Adipocyte (in vitro differentiated cells): ENCODE results near the gene PGC.
A peak's percentile ranks its signal among the peaks of the same experiment; 100 is the strongest.

ENCODE experiments used
- DNase-seq: peaks from one replicate; pipeline ENCODE4 v3.0.0-alpha.2; 2015; ENCODE audit warnings: low read depth
- H3K27me3 ChIP-seq: replicated peaks from 2 replicates; pipeline ENCODE4 v1.7.0; 2013; ENCODE audit warnings: mild to moderate bottlenecking, low read length, moderate library complexity; ENCODE audit not compliant: control insufficient read depth, insufficient read depth
- H3K36me3 ChIP-seq: 2 replicates; pipeline ENCODE4 v1.7.0; 2013; ENCODE audit warnings: low read length, mild to moderate bottlenecking, moderate library complexity; ENCODE audit not compliant: control insufficient read depth, insufficient read depth, severe bottlenecking
- H3K4me1 ChIP-seq: 2 replicates; pipeline ENCODE4 v1.7.0; 2013; ENCODE audit warnings: mild to moderate bottlenecking, low read length, moderate library complexity; ENCODE audit not compliant: control insufficient read depth, insufficient read depth
- H3K4me3 ChIP-seq: 2 replicates; pipeline ENCODE4 v1.7.0; 2013; ENCODE audit warnings: mild to moderate bottlenecking, low read length, moderate library complexity
- H3K9ac ChIP-seq: 2 replicates; pipeline ENCODE4 v1.7.0; 2013; ENCODE audit warnings: mild to moderate bottlenecking, low read length, moderate library complexity
- H3K9me3 ChIP-seq: 2 replicates; pipeline ENCODE4 v1.7.0; 2013; ENCODE audit warnings: mild to moderate bottlenecking, low read length, moderate library complexity; ENCODE audit not compliant: control insufficient read depth

PGC gene

GRCh38 chr6:41697861-41698781 is 49.1 kb downstream of the PGC start:
- peak; percentile 86 for DNase-seq
- Histone ChIP-seq H3K9ac (no peak overlapping the region), H3K4me1 (no peaks in the 10 kb centered on the region), H3K27me3 (no peaks in the 10 kb centered on the region), H3K9me3 (no peaks in the 10 kb centered on the region), H3K36me3 (no peaks in the 10 kb centered on the region), H3K4me3 (no peak overlapping the region)

- no peak overlapping the region for H3K9ac ChIP-seq
- H3K4me3 ChIP-seq: no peak overlapping the region
- H3K36me3 ChIP-seq: no peaks in the 10 kb centered on the region
- H3K4me1 ChIP-seq: no peaks in the 10 kb centered on the region
- H3K27me3 ChIP-seq: peaks cover 6% of the 10 kb centered on the region
- DNase-seq: peak; percentile 13
- no peaks in the 10 kb centered on the region for H3K9me3 ChIP-seq
Measured at GRCh38 chr6:41696788-41697187, 50.4 kb downstream of the PGC start.

GRCh38 chr6:41695825-41696224 is 51.4 kb downstream of the PGC start:
- Histone ChIP-seq H3K4me3 (no peak overlapping the region), H3K9me3 (no peaks in the 10 kb centered on the region), H3K4me1 (no peaks in the 10 kb centered on the region), H3K9ac (no peak overlapping the region), H3K36me3 (no peaks in the 10 kb centered on the region), H3K27me3 (peaks cover 6% of the 10 kb centered on the region)
- no peak for DNase-seq

- Histone ChIP-seq H3K9ac (no peak overlapping the region), H3K36me3 (no peaks in the 10 kb centered on the region), H3K27me3 (peaks cover 6% of the 10 kb centered on the region), H3K4me3 (no peak overlapping the region), H3K4me1 (no peaks in the 10 kb centered on the region), H3K9me3 (no peaks in the 10 kb centered on the region)
- peak; percentile 28 for DNase-seq
Measured at GRCh38 chr6:41694815-41695526, 52.2 kb downstream of the PGC start.

GRCh38 chr6:41693281-41694240 is 53.6 kb downstream of the PGC start:
- Histone ChIP-seq H3K36me3 (no peaks in the 10 kb centered on the region), H3K4me3 (no peak overlapping the region), H3K9me3 (no peaks in the 10 kb centered on the region), H3K4me1 (peaks cover 12% of the 10 kb centered on the region), H3K9ac (no peak overlapping the region), H3K27me3 (peaks cover 6% of the 10 kb centered on the region)
- DNase-seq: no peak

- H3K4me3 ChIP-seq: no peak overlapping the region
Measured at GRCh38 chr6:41692730-41693129, 54.5 kb downstream of the PGC start.

GRCh38 chr6:41692080-41692675 is 55.0 kb downstream of the PGC start:
- H3K36me3 ChIP-seq: no peaks in the 10 kb centered on the region
- H3K9ac ChIP-seq: no peak overlapping the region
- H3K4me3 ChIP-seq: no peak overlapping the region
- DNase-seq: no peak
- peaks cover 6% of the 10 kb centered on the region for H3K27me3 ChIP-seq
- H3K4me1 ChIP-seq: peaks cover 20% of the 10 kb centered on the region
- H3K9me3 ChIP-seq: no peaks in the 10 kb centered on the region

More at GRCh38 chr6:41692730-41693129, 54.5 kb downstream of the PGC start:
- Histone ChIP-seq H3K4me1 (peaks cover 20% of the 10 kb centered on the region), H3K36me3 (no peaks in the 10 kb centered on the region), H3K27me3 (peaks cover 6% of the 10 kb centered on the region), H3K9me3 (no peaks in the 10 kb centered on the region), H3K9ac (no peak overlapping the region)
- no peak for DNase-seq

- Histone ChIP-seq H3K9me3 (no peaks in the 10 kb centered on the region), H3K4me3 (no peak overlapping the region), H3K4me1 (peaks cover 20% of the 10 kb centered on the region), H3K9ac (no peak overlapping the region), H3K36me3 (no peaks in the 10 kb centered on the region), H3K27me3 (peaks cover 6% of the 10 kb centered on the region)
- no peak for DNase-seq
Measured at GRCh38 chr6:41691426-41692079, 55.6 kb downstream of the PGC start.

- Histone ChIP-seq H3K9me3 (no peaks in the 10 kb centered on the region), H3K9ac (no peak overlapping the region), H3K27me3 (peaks cover 6% of the 10 kb centered on the region), H3K4me1 (peaks cover 20% of the 10 kb centered on the region), H3K36me3 (peaks cover 2% of the 10 kb centered on the region), H3K4me3 (no peak overlapping the region)
- no peak for DNase-seq
Measured at GRCh38 chr6:41690541-41691330, 56.5 kb downstream of the PGC start.
